IMR-90 (cell line): ENCODE measurements around the gene PIGU. TPM values are rescaled to one million over a fixed set of nuclear protein-coding genes. Genes with fewer than 3 reads are reported as not detected.
A peak's percentile ranks its signal among the peaks of the same experiment; 100 is the strongest.

Source experiments
- ATAC-seq: fragments of 200-7000 bp; cut with Tn5 transposase; 2 replicates; pipeline ENCODE4 v1.9.1; 2020; ENCODE audit warnings: low read depth, mild to moderate bottlenecking, moderate library complexity
- BruUV-seq: library from RNA; stranded (reverse); fragments of 400-500 nt; replicated peaks from 2 replicates; lab custom pipeline; 2021; lab: Mats Ljungman, UMichigan
- CTCF ChIA-PET: fragments of 300-600 bp; formaldehyde crosslinking; extraction: SDS; loops from one replicate; lab custom pipeline; 2021; ENCODE audit warnings: antibody characterized with exemption; lab: Yijun Ruan, JAX
- POLR2A ChIA-PET: fragments of 300-600 bp; sonication (Branson Sonifier 250); formaldehyde crosslinking; loops from one replicate; lab custom pipeline; 2022; ENCODE audit warnings: antibody characterized with exemption; ENCODE audit not compliant: unreplicated experiment; lab: Charles Lee
- DNase-seq: peaks from one replicate; pipeline ENCODE4 v3.0.0; 2013
- H2AFZ ChIP-seq: replicated peaks from 2 replicates; pipeline ENCODE3; 2013; ENCODE audit warnings: low read length, mild to moderate bottlenecking; ENCODE audit not compliant: poor library complexity
- H2AK5ac ChIP-seq: 2 replicates; pipeline ENCODE4 v1.6.1; 2013; ENCODE audit warnings: low read depth, low read length, inconsistent platforms
- H2AK9ac ChIP-seq: replicated peaks from 2 replicates; pipeline ENCODE3; 2013; ENCODE audit warnings: mild to moderate bottlenecking, low read depth, low read length, moderate library complexity; ENCODE audit not compliant: poor library complexity
- H2BK120ac ChIP-seq: 2 replicates; pipeline ENCODE4 v1.6.1; 2013; ENCODE audit warnings: low read depth, low read length, inconsistent platforms
- H2BK15ac ChIP-seq: 3 replicates; pipeline ENCODE4 v1.6.1; 2013; ENCODE audit warnings: low read depth, low read length, inconsistent platforms
- H2BK20ac ChIP-seq: 2 replicates; pipeline ENCODE4 v1.6.1; 2013; ENCODE audit warnings: low read depth, mild to moderate bottlenecking, inconsistent platforms, low read length, moderate library complexity
- H2BK5ac ChIP-seq: 2 replicates; pipeline ENCODE4 v1.6.1; 2013; ENCODE audit warnings: mild to moderate bottlenecking, low read depth, low read length, inconsistent platforms; ENCODE audit not compliant: poor library complexity, severe bottlenecking
- H3K14ac ChIP-seq: replicated peaks from 2 replicates; pipeline ENCODE4 v1.6.1; 2013; ENCODE audit warnings: low read depth, low read length, inconsistent platforms
- H3K18ac ChIP-seq: 2 replicates; pipeline ENCODE4 v1.6.1; 2013; ENCODE audit warnings: low read depth, low read length, control low read depth
- H3K23ac ChIP-seq: 2 replicates; pipeline ENCODE4 v1.6.1; 2013; ENCODE audit warnings: low read depth, low read length, inconsistent platforms
- H3K27ac ChIP-seq: 2 replicates; pipeline ENCODE4 v1.5.1; 2013; ENCODE audit warnings: mild to moderate bottlenecking, control low read depth, low read length; ENCODE audit not compliant: insufficient read depth
- H3K27me3 ChIP-seq: 2 replicates; pipeline ENCODE4 v1.6.1; 2013; ENCODE audit warnings: low read length; ENCODE audit not compliant: control insufficient read depth, insufficient read depth
- H3K36me3 ChIP-seq: 2 replicates; pipeline ENCODE4 v1.6.1; 2013; ENCODE audit warnings: low read length, mixed read lengths; ENCODE audit not compliant: control insufficient read depth, insufficient read depth
- H3K4ac ChIP-seq: 2 replicates; pipeline ENCODE4 v1.6.1; 2013; ENCODE audit warnings: low read depth, low read length, inconsistent platforms
- H3K4me1 ChIP-seq: 2 replicates; pipeline ENCODE4 v1.6.1; 2013; ENCODE audit warnings: low read length, mixed read lengths; ENCODE audit not compliant: control insufficient read depth, insufficient read depth
- H3K4me2 ChIP-seq: 2 replicates; pipeline ENCODE4 v1.6.1; 2013; ENCODE audit warnings: low read depth, mild to moderate bottlenecking, control low read depth, low read length, moderate library complexity
- H3K4me3 ChIP-seq: 2 replicates; pipeline ENCODE4 v1.5.1; 2013; ENCODE audit warnings: low read depth, mild to moderate bottlenecking, control low read depth, low read length, moderate library complexity; ENCODE audit not compliant: insufficient read depth
- H3K56ac ChIP-seq: 2 replicates; pipeline ENCODE4 v1.6.1; 2013; ENCODE audit warnings: low read length, inconsistent platforms; ENCODE audit not compliant: insufficient read depth; ENCODE audit errors: extremely low read depth
- H3K79me1 ChIP-seq, 2 experiments: 2 replicates each; pipeline ENCODE4 v1.6.1; 2013; ENCODE audit warnings: low read length in 2 of 2, inconsistent platforms in 1 of 2, low read depth in 1 of 2
- H3K9ac ChIP-seq: 2 replicates; pipeline ENCODE4 v1.6.1; 2013; ENCODE audit warnings: low read depth, low read length, control low read depth
- H3K9me1 ChIP-seq: 2 replicates; pipeline ENCODE4 v1.6.1; 2013; ENCODE audit warnings: low read length, inconsistent platforms; ENCODE audit not compliant: insufficient read depth
- H3K9me3 ChIP-seq: 2 replicates; pipeline ENCODE4 v1.6.1; 2013; ENCODE audit warnings: low read length; ENCODE audit not compliant: control insufficient read depth, insufficient read depth
- H4K20me1 ChIP-seq: 2 replicates; pipeline ENCODE4 v1.6.1; 2013; ENCODE audit warnings: low read length, inconsistent platforms; ENCODE audit not compliant: insufficient read depth
- H4K5ac ChIP-seq: 2 replicates; pipeline ENCODE4 v1.6.1; 2013; ENCODE audit warnings: mild to moderate bottlenecking, low read depth, low read length, control low read depth
- H4K8ac ChIP-seq, 2 experiments: 2 replicates each; pipeline ENCODE4 v1.6.1; 2013; ENCODE audit warnings: low read depth in 2 of 2, low read length in 2 of 2, control low read depth in 1 of 2, inconsistent platforms in 1 of 2
- H4K91ac ChIP-seq: 2 replicates; pipeline ENCODE4 v1.6.1; 2013; ENCODE audit warnings: low read depth, low read length, inconsistent platforms; ENCODE audit not compliant: insufficient read depth
- CHD1 ChIP-seq: IDR thresholded peaks from 2 replicates; pipeline ENCODE4 v1.6.1; 2012; ENCODE audit warnings: low read depth, low read length, improper control_type of control experiment
- CTCF ChIP-seq: conservative IDR thresholded peaks from 2 replicates; pipeline ENCODE4 v1.5.1; 2012; ENCODE audit warnings: mild to moderate bottlenecking, low read depth, low read length, improper control_type of control experiment
- ELK1 ChIP-seq: fragments of 150-350 bp; IDR thresholded peaks from 2 replicates; pipeline ENCODE4 v1.6.1; 2016; ENCODE audit warnings: low read depth, mild to moderate bottlenecking, low read length, moderate library complexity, borderline replicate concordance
- FOS ChIP-seq: fragments of 150-350 bp; IDR thresholded peaks from 2 replicates; pipeline ENCODE4 v1.6.1; 2016; ENCODE audit warnings: low read depth, low read length
- MXI1 ChIP-seq: IDR thresholded peaks from 2 replicates; pipeline ENCODE4 v1.6.1; 2012; ENCODE audit warnings: low read depth, mild to moderate bottlenecking, low read length, moderate library complexity, borderline replicate concordance
- NFE2L2 ChIP-seq: fragments of 150-350 bp; IDR thresholded peaks from 2 replicates; pipeline ENCODE4 v1.6.1; 2016; ENCODE audit warnings: low read depth, mild to moderate bottlenecking, low read length
- POLR2A ChIP-seq: IDR thresholded peaks from 2 replicates; pipeline ENCODE4 v1.6.1; 2012; ENCODE audit warnings: mild to moderate bottlenecking, low read depth, low read length
- RAD21 ChIP-seq: IDR thresholded peaks from 2 replicates; pipeline ENCODE4 v1.6.1; 2012; ENCODE audit warnings: low read length, improper control_type of control experiment
- RCOR1 ChIP-seq: IDR thresholded peaks from 2 replicates; pipeline ENCODE4 v1.6.1; 2012; ENCODE audit warnings: mild to moderate bottlenecking, low read length, improper control_type of control experiment; ENCODE audit not compliant: insufficient replicate concordance
- SMC3 ChIP-seq: fragments of 150-350 bp; IDR thresholded peaks from 2 replicates; pipeline ENCODE4 v1.6.1; 2016; ENCODE audit warnings: low read depth, mild to moderate bottlenecking, antibody characterized with exemption, low read length, moderate library complexity
- USF2 ChIP-seq: fragments of 150-350 bp; IDR thresholded peaks from 2 replicates; pipeline ENCODE4 v1.6.1; 2017; ENCODE audit warnings: mild to moderate bottlenecking, antibody characterized with exemption, low read length, low read depth
- WGBS, 2 experiments: methylation state at CpG; one replicate each; pipeline versions ENCODE4 v1.1.5 to v1.1.7; 2013; ENCODE audit warnings: missing lambda C conversion rate in 2 of 2; ENCODE audit not compliant: insufficient read length in 1 of 2; ENCODE audit errors: extremely low coverage in 2 of 2; 5-methylcytosine and 5-hydroxymethylcytosine counted together
- dilution Hi-C: fragments of 300-500 bp; cut with HindIII; formaldehyde crosslinking; loops from one replicate; pipeline ENCODE4 v1.14.3; 2018; ENCODE audit warnings: low sequenced_read_pairs; ENCODE audit not compliant: unreplicated experiment
- in situ Hi-C: fragments of 300-500 bp; cut with MboI; formaldehyde crosslinking; loops from 3 replicates; pipeline ENCODE4 v1.14.3; 2019; ENCODE audit warnings: low sequenced_read_pairs, inconsistent platforms, mixed read lengths
- intact Hi-C: fragments of 100-400 bp; cut with micrococcal nuclease; formaldehyde crosslinking; loops from 2 replicates; pipeline ENCODE4 v1.10.0; 2022
- polyA plus RNA-seq, 3 experiments: library from polyadenylated mRNA; depleted of rRNA; stranded (reverse); fragments of >200 nt; gene quantifications; 2 replicates each; pipeline ENCODE4 v1.2.3, GENCODE V29; 2012; ENCODE audit warnings: low replicate concordance in 1 of 3
- total RNA-seq: library from RNA; depleted of rRNA; stranded (reverse); fragments of >200 nt; gene quantifications from 2 replicates; pipeline ENCODE4 v1.2.3, GENCODE V29; 2012

PIGU gene
- total and polyA plus RNA-seq, 2 of the 4 experiments (the other 2 are of a cell fraction), result 11.1 to 31.1 TPM

- TF ChIP-seq USF2, result peak; percentile 83
- no peak for TF ChIP-seq POLR2A
Observed at GRCh38 chr20:34713194-34713943, 36.5 kb upstream of the PIGU start (continued).

GRCh38 chr20:34712525-34713192 lies 35.8 kb upstream of the PIGU start:
- Histone ChIP-seq H4K8ac (peak overlapping the region in 1 of 2 experiments; percentile 13; a peak in 1 of 4 replicates), H3K27me3 (no peaks in the 10 kb centered on the region), H3K4ac (peak overlapping the region; percentile 91), H2BK120ac (peak overlapping the region; percentile 73), H3K14ac (peak overlapping the region; percentile 77), H3K9me1 (peaks cover 30% of the 10 kb centered on the region), H3K4me3 (no peak overlapping the region), H3K4me1 (peaks cover 18% of the 10 kb centered on the region), H3K56ac (no peak overlapping the region), H3K36me3 (peaks cover 25% of the 10 kb centered on the region), H2BK20ac (peak overlapping the region; percentile 80), H3K9ac (no peak overlapping the region), H2AFZ (peak overlapping the region; percentile 61), H3K4me2 (no peak overlapping the region; the same call in 1 of the 2 replicates), H2AK9ac (peak overlapping the region; percentile 47), H4K20me1 (peaks cover 24% of the 10 kb centered on the region; the same call in 1 of the 2 replicates), H3K23ac (peak overlapping the region; percentile 79), H3K9me3 (no peaks in the 10 kb centered on the region), H2AK5ac (peak overlapping the region; percentile 92), H4K5ac (no peak overlapping the region; the same call in 1 of the 2 replicates), H2BK15ac (peak overlapping the region; percentile 26; the same call in 1 of the 3 replicates), H3K79me1 (peaks cover 0 to 51% of the 10 kb centered on the region in 2 experiments; a peak in 2 of 4 replicates), H3K18ac (peak overlapping the region; percentile 19), H2BK5ac (peak overlapping the region; percentile 84), H3K27ac (peak overlapping the region; percentile 72), H4K91ac (peak overlapping the region; percentile 40; the same call in 1 of the 2 replicates)
- in situ Hi-C loops, result loop anchor here (10.0 kb wide), 1 partner anchor 408 kb away; the partner anchor contains the start of gene AHCY
- TF ChIP-seq CHD1, result no peak
- TF ChIP-seq MXI1, result no peak
- no peak for TF ChIP-seq ELK1
- TF ChIP-seq NFE2L2, result no peak
- no peak for TF ChIP-seq FOS
- TF ChIP-seq RAD21, result no peak
- no peak for TF ChIP-seq RCOR1
- no peak for TF ChIP-seq CTCF
- no peak for TF ChIP-seq SMC3
- intact Hi-C loops, result no loop called here
- dilution Hi-C loops, result no loop called here
- BruUV-seq, result TSS peak; percentile 50
- ChIA-PET POLR2A (no interaction called here), CTCF (interaction anchor here (1.0 to 1.4 kb wide), 3 partner anchors 9 to 122 kb away, joined by 4 to 10 read pairs (median 8); no protein-coding TSS in a partner anchor)
- DNase-seq (no peak), ATAC-seq (no peak)
- no CpG with 5 or more reads among the region's 5 CpGs for WGBS, 2 experiments
